ENCODE data around the gene ZNF654.

DNA sequence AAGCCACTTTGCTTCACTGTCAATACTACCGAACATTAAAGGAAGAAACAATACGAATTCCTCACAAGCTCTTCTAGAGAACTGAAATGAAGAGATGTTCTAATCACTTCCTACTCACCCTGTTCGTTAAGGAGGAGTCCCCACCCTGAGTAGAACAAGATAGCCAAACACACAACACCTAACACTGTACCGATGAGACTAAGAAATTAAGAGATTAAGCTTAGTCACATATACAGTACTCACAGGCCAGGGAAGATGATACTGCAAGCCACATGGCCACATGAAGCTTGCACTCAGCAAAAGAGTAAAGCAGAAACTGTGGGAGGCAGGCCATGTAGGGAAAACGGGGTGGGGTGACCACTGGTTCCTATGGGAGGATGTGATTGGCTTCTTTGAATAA lies 48.2 kb upstream of the ZNF654 start:
- TF ChIP-seq, protein P1, sequence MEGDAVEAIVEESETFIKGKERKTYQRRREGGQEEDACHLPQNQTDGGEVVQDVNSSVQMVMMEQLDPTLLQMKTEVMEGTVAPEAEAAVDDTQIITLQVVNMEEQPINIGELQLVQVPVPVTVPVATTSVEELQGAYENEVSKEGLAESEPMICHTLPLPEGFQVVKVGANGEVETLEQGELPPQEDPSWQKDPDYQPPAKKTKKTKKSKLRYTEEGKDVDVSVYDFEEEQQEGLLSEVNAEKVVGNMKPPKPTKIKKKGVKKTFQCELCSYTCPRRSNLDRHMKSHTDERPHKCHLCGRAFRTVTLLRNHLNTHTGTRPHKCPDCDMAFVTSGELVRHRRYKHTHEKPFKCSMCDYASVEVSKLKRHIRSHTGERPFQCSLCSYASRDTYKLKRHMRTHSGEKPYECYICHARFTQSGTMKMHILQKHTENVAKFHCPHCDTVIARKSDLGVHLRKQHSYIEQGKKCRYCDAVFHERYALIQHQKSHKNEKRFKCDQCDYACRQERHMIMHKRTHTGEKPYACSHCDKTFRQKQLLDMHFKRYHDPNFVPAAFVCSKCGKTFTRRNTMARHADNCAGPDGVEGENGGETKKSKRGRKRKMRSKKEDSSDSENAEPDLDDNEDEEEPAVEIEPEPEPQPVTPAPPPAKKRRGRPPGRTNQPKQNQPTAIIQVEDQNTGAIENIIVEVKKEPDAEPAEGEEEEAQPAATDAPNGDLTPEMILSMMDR (IDR thresholded peaks at IDR 0.05 in 2 of 3, conservative IDR thresholded peaks at IDR 0.05 in 1 of 3; ENCODE audit: borderline replicate concordance in 1 of 3, insufficient read depth in 1 of 3, low read depth in 2 of 3, low read length in 2 of 3): no peak
- TF ChIP-seq POLR2A (IDR thresholded peaks at IDR 0.05; ENCODE audit: borderline replicate concordance, extremely low read depth, insufficient read depth, insufficient read length) (no peak), EZH2phosphoT487 (IDR thresholded peaks at IDR 0.05; ENCODE audit: borderline replicate concordance) (no peak), EGR1 (IDR thresholded peaks at IDR 0.05; ENCODE audit: low read depth) (no peak), SRF (IDR thresholded peaks at IDR 0.05; ENCODE audit: low read depth) (no peak), POLR2AphosphoS5 (IDR thresholded peaks at IDR 0.05; ENCODE audit: low read depth, low read length) (no peak)
- TF ChIP-seq, protein P2, sequence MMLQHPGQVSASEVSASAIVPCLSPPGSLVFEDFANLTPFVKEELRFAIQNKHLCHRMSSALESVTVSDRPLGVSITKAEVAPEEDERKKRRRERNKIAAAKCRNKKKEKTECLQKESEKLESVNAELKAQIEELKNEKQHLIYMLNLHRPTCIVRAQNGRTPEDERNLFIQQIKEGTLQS (IDR thresholded peaks at IDR 0.05): no peak

Measured in HCT116 (cell line).